GM19043 (cell line): ENCODE data around the gene ELF2.
"Not testable (repeated sequence)": the region's sequence is repeated elsewhere in the genome, so short reads cannot be mapped to it uniquely, and the experiment has no call there.

Source experiments
- ATAC-seq: cut with Tn5 transposase; IDR thresholded peaks from one replicate; pipeline ENCODE4 v1.9.1; 2021; ENCODE audit warnings: low read depth; ENCODE audit not compliant: unreplicated experiment

The ELF2 gene

GRCh38 chr4:139082750-139083606, 94.0 kb downstream of the ELF2 start:
- peak; percentile 82 for ATAC-seq

- ATAC-seq, result no peak
Observed at GRCh38 chr4:139078926-139079325, 98.1 kb downstream of the ELF2 start.

- no peak for ATAC-seq
Observed at GRCh38 chr4:139077567-139078355, 99.3 kb downstream of the ELF2 start.

- ATAC-seq, result no peak
Observed at GRCh38 chr4:139076016-139076744, 100.8 kb downstream of the ELF2 start.

- no peak for ATAC-seq
Observed at GRCh38 chr4:139060591-139060990, 116.4 kb downstream of the ELF2 start.

- ATAC-seq, result not testable (repeated sequence)
Observed at GRCh38 chr4:139059026-139059425, 118.0 kb downstream of the ELF2 start.

- ATAC-seq, result no peak
Observed at GRCh38 chr4:139054791-139055505, 122.1 kb downstream of the ELF2 start.

GRCh38 chr4:139053909-139054308, 123.1 kb downstream of the ELF2 start:
- ATAC-seq, result no peak

- ATAC-seq, result no peak
Observed at GRCh38 chr4:139050446-139050845, 126.6 kb downstream of the ELF2 start.

GRCh38 chr4:139048026-139048425, 129.0 kb downstream of the ELF2 start:
- no peak for ATAC-seq

GRCh38 chr4:139044291-139044690, 132.7 kb downstream of the ELF2 start:
- no peak for ATAC-seq

- no peak for ATAC-seq
Observed at GRCh38 chr4:139042981-139043460, 134.0 kb downstream of the ELF2 start.

GRCh38 chr4:139038874-139039443, 138.1 kb downstream of the ELF2 start:
- no peak for ATAC-seq

GRCh38 chr4:139036885-139037284, 140.1 kb downstream of the ELF2 start:
- ATAC-seq, result no peak

- no peak for ATAC-seq
Observed at GRCh38 chr4:139035650-139036049, 141.4 kb downstream of the ELF2 start.

- peak; percentile 72 for ATAC-seq
Observed at GRCh38 chr4:139030614-139031235, 146.3 kb downstream of the ELF2 start.

GRCh38 chr4:139029866-139030363, 147.1 kb downstream of the ELF2 start:
- not testable (repeated sequence) for ATAC-seq

GRCh38 chr4:139028191-139028661, 148.8 kb downstream of the ELF2 start:
- no peak for ATAC-seq

GRCh38 chr4:139027776-139028175, 149.2 kb downstream of the ELF2 start:
- no peak for ATAC-seq
